PFSK-1 (cell line): ENCODE results near the gene LRP3.

Source experiments
- FOXP2 ChIP-seq: optimal IDR thresholded peaks from 2 replicates; pipeline ENCODE3; 2011; ENCODE audit warnings: borderline replicate concordance, control low read depth, inconsistent platforms; ENCODE audit not compliant: insufficient read depth; ENCODE audit errors: extremely low read length, extremely low read depth
- POLR2AphosphoS5 ChIP-seq: IDR thresholded peaks from 2 replicates; pipeline ENCODE4 v1.6.1; 2012; ENCODE audit warnings: low read depth, mild to moderate bottlenecking, control low read depth, low read length, moderate library complexity
- SIN3A ChIP-seq: IDR thresholded peaks from 2 replicates; pipeline ENCODE4 v1.6.1; 2012; ENCODE audit warnings: mild to moderate bottlenecking, low read length, moderate library complexity, borderline replicate concordance; ENCODE audit not compliant: insufficient read depth
- TAF1 ChIP-seq: IDR thresholded peaks from 2 replicates; pipeline ENCODE4 v1.6.1; 2012; ENCODE audit warnings: low read length, control low read depth, borderline replicate concordance; ENCODE audit not compliant: insufficient read depth
- TF ChIP-seq, protein P1 (sequence below), 2 experiments: IDR thresholded peaks; 2 replicates each; pipeline versions ENCODE4 v1.6.1 to v1.8.0; 2011 to 2012; ENCODE audit warnings: low read depth in 2 of 2, low read length in 2 of 2, control low read depth in 1 of 2, inconsistent platforms in 1 of 2, mild to moderate bottlenecking in 1 of 2, moderate library complexity in 1 of 2; ENCODE audit not compliant: insufficient read depth in 1 of 2

The LRP3 gene

DNA sequence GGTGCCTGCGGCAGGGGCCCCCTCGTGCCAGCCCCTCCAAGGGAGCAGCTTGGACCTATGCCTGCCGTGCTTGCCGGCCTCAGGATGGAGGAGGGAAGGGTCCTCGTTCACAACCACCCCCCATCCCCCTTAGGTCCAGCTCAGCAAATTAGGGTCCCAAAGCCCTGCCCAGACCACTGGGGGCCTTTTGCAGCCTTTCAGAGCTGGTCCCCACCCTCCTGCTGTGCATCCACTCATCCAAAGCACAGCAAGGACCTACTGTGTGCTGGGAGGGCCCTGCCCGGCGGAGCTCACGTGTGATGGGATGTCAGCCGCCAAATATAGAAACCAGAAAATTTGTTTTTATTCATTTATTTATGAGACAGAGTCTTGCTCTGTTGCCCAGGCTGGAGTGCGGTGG is 48.0 kb downstream of the LRP3 start:
- TF ChIP-seq, protein P1, sequence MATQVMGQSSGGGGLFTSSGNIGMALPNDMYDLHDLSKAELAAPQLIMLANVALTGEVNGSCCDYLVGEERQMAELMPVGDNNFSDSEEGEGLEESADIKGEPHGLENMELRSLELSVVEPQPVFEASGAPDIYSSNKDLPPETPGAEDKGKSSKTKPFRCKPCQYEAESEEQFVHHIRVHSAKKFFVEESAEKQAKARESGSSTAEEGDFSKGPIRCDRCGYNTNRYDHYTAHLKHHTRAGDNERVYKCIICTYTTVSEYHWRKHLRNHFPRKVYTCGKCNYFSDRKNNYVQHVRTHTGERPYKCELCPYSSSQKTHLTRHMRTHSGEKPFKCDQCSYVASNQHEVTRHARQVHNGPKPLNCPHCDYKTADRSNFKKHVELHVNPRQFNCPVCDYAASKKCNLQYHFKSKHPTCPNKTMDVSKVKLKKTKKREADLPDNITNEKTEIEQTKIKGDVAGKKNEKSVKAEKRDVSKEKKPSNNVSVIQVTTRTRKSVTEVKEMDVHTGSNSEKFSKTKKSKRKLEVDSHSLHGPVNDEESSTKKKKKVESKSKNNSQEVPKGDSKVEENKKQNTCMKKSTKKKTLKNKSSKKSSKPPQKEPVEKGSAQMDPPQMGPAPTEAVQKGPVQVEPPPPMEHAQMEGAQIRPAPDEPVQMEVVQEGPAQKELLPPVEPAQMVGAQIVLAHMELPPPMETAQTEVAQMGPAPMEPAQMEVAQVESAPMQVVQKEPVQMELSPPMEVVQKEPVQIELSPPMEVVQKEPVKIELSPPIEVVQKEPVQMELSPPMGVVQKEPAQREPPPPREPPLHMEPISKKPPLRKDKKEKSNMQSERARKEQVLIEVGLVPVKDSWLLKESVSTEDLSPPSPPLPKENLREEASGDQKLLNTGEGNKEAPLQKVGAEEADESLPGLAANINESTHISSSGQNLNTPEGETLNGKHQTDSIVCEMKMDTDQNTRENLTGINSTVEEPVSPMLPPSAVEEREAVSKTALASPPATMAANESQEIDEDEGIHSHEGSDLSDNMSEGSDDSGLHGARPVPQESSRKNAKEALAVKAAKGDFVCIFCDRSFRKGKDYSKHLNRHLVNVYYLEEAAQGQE (IDR thresholded peaks at IDR 0.05; ENCODE audit: insufficient read depth in 1 of 2, low read depth in 2 of 2, low read length in 2 of 2): no peak
- no peak for TF ChIP-seq POLR2AphosphoS5

DNA sequence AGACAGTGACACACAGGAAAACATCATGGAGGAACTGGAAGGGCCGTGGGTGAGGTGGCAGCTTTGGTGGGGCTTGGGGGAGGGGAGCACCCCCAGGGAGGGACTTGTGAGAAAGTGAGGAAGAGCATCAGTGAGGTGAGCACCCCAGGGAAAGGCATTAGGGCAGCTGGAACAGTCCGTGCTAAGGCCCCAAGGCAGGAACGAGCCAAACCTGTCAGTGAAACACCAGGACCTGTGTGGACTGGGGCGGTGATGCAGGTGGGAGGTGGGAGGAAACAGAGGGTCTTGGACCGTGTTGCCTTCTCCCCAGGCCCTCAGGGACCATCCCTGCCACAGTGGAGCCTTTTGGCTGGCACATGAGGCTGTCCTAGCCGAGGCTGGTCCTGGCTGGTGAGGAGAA is 48.8 kb downstream of the LRP3 start:
- TF ChIP-seq, protein P1 (IDR thresholded peaks at IDR 0.05; ENCODE audit: insufficient read depth in 1 of 2, low read depth in 2 of 2, low read length in 2 of 2): no peak
- TF ChIP-seq FOXP2: no peak
- no peak for TF ChIP-seq SIN3A
- TF ChIP-seq TAF1: no peak
- TF ChIP-seq POLR2AphosphoS5: no peak

DNA sequence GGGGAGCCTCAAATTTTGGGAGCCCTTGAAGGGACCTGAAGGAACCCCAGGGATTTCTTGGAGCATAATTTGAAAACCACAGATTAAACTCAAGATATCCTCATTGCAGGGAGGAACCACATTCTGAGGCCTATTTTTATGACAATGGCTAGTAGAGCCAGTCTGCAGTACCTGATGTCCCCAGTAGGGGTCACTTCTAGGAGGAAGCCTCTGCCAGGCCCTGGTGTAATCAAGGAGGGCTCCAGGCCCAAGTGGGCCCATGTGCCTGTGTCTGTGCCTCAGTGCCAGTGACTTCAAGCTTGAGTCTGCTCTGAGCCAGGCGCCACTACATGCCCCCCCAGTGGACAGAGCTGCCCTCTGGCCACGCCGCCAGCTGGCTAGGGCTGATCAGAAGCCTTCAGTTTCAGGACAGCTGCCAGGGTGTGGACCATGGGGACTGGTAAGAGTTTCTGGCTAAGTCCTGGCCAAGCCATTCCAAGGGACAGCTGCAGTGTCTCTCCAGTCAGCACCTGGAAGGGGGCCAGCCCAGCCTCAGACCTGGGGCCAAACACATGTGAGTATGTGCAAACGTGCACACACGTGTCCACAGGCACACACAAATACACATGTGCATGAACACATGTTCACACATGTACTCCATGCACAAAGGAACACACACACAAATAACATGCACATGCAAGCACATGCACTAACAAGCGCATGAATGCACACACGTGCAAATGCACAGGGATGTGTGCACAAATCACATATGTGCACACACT is 52.0 kb downstream of the LRP3 start:
- TF ChIP-seq SIN3A (no peak), POLR2AphosphoS5 (no peak), TAF1 (no peak), FOXP2 (no peak)
- TF ChIP-seq, protein P1 (IDR thresholded peaks at IDR 0.05; ENCODE audit: insufficient read depth in 1 of 2, low read depth in 2 of 2, low read length in 2 of 2): no peak

DNA sequence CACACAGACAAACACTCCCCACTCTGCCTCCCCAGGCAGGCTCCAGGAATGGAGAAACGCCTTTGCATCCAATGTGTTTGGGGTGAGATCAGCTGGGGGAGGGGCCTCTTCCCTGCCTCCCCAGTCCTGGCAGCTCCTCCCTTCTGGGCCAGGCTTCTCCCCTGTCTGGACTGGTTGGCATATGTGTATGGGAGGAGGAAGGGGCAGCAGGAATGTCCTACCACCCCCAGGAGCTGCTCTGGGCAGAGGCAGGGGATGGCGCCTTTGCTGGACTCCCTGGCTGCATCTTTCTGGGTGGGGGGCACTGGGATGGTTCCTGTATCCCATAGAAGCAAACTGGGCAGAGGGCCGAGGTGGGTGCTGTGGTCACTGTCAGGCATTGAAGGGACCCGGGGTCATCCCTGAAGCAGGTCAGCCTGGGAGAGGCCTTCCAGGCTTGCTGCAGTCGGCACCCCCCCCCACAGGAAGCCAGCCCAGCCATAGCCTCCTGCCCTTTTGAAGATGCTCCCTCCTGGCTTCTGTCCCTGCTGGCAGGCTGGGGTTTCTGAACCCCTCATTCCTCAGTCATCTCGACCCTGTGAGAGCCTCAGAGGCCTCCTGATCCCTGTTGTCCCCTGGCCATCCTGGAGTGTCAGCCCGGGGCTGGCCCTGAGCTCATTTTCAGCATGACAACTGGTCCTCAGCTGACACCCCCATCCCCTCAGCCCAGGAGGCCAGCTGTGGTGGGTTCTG is 52.7 kb downstream of the LRP3 start:
- TF ChIP-seq FOXP2 (no peak), SIN3A (no peak), POLR2AphosphoS5 (no peak), TAF1 (no peak)
- TF ChIP-seq, protein P1 (IDR thresholded peaks at IDR 0.05; ENCODE audit: insufficient read depth in 1 of 2, low read depth in 2 of 2, low read length in 2 of 2): no peak
